Right renal pelvis (tissue), 4 donors: ENCODE results near the gene CCL8. TPM values are rescaled to one million over a fixed set of nuclear protein-coding genes. Genes with fewer than 3 reads are reported as not detected.

ENCODE experiments used
- DNase-seq, 4 donors: peaks; one replicate each; pipeline ENCODE4 v3.0.0-alpha.2; 2013; ENCODE audit warnings: low read depth in 4 of 4, low spot score in 3 of 4, missing footprints in 1 of 4
- polyA plus RNA-seq, 4 donors: library from polyadenylated mRNA; unstranded; fragments of 120-200 nt; gene quantifications; one replicate each; pipeline ENCODE4 v1.2.1, GENCODE V29; 2013; ENCODE audit not compliant: insufficient read length in 4 of 4

Gene CCL8
- polyA plus RNA-seq, 4 donors, result 0.05 to 0.22 (median 0.17) TPM

DNA sequence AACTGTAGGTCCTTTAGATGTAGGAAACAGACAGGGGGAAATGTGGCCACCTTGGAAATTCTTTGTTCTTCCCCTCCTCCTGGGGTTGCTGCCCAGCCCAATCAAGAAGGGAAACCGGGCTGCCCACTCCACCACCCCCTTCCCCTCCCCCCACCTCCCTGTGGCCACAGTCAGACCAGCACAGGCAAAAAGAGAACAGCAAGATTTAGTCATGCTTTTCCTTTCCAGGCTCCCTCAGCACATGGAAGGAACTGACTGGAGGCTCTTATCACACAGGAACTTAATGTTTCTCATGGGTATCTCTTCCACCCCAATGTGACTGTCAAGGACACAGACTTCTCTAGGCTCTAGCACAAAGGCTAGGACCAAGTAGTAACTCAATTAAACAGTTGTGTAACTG, 46.8 kb downstream of the CCL8 start:
- no peak for DNase-seq

DNA sequence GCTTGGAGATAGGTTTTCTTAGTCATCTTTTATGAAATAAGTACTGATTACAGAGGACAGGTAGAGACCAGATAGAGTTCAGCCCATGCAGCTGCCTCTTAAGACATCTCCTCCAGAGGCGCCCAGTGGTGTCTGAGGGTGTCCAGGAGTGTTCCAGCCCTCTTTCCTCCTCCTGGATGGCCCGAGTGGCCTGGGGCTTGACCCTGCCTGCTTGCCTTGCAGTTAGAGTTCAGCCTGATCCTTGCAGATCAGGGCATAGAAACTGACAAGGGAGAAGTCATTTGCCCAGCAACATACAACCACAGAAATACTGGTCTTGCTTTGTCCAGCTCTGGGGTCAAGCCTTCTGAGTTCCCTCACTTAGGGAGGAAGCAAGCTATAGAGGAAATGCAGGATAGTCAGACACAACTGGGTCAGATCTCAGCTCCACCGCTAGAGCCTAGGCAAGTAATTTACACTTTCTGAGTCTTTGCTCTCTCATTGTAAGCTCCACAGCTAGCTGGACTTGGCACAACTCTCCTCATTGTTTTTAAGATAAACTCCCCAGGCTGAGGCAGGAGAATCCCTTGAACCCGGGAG, 47.4 kb downstream of the CCL8 start:
- no peak for DNase-seq

DNA sequence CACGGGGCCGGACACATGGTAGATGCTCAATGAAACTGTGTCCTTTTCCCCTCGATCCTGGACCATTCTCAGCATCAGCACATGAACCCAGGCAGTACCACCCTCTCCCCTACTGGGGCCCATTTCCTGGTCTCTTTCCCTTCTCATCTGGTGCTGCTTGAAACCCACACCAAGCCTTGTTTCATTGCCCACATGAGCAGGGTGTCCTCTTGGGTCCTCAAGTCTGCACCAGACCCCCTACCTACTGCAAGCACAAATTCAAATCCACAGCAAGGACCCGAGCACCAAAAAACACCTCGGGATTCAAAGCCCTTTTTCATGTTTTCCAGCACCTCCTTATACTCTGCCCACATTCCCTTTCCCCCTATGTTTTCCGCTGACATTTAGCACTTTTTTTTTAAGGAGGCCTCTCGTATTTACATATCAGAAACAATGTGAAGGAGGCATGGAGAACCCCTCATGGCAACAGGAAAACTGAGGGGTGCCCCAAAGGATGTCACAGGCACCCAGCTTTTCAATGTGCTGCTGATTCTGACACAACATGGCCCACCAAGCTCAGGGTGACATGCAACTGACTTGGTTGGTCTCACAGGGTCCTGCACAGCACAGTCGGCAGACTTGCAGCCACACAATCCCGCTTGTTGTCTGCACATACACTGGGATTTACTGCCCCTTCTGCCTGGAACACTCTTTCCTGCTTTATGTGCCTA, 48.4 kb downstream of the CCL8 start:
- no peak for DNase-seq

DNA sequence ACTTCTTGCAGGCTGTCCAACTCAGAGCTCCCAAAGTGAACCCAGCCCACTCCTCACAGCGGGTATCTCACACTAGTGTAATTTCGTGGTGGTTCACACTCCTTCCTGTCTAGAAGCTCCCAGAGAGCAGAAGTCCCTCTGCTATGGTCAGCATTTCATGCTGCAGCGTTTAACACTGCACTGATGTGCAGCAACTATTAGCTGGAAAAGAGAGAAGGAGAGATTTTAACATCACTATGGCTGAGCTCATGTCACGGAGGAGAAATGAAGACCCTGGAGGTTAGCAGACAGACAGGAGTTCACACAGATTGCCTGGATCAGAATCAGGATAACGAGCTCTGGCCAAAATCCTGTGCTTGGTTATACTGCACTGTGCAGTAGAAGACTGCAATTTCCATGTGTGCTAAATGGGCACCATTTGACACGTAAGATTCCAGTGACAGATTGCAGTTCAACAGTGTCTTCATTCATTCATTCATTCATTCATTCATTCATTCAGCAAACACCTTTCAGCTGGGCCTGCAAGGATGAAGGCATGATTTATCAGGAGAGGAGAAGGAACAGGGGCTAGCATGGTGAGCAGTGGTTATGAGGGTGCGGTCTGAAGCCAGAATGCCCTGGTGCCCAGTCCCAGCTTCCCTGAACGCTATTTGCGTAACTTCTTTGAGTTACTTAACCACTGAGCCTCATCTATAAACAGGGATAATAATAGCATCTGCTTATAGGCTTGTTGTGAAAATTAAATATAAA, 49.1 kb downstream of the CCL8 start:
- no peak for DNase-seq

DNA sequence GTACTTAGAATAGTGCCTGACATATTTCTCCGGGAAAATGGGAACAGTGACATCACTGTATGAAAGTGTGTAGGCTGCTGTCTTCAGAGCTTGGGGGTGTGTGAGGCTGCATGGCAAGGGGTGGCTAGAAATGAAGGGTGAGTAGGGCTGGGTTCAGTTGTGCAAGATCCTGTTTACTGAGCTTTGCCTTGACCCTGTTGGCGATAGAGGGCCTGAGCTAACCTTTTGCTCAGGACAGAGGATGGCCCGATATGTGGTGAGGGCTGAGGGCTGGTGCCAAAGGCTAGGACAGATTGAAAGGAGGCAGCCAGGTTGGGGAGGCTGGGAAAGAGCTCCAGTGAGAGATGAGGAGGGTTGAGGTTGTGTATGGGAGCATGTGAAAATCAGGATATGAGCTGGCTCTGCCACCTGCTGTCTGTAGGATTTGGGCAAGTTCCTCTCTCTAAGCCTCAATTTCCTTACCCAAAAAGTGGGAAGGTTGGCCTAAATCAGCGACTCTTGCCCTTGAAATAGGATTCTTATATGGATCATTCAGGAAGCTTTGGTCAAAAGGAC, 49.8 kb downstream of the CCL8 start:
- no peak for DNase-seq

DNA sequence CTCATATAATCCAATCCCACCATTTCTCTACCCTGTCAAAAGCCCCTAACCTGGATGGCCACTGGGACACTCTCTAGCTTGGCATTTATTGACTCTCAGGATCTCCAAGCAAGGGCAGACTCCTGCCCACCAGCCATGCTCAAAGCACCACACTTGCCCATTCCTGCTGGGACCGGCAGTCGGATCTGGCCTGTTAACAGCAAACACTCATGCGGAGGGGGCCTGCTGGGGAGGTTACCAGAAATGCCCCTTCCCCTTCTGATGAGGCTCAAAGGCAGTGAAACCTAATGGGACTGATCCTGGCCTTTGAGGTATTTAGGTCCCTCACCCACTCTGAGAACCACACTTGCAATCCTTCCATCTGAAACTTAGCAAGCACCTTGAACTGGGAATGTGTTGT, 50.3 kb downstream of the CCL8 start:
- DNase-seq, result no peak

DNA sequence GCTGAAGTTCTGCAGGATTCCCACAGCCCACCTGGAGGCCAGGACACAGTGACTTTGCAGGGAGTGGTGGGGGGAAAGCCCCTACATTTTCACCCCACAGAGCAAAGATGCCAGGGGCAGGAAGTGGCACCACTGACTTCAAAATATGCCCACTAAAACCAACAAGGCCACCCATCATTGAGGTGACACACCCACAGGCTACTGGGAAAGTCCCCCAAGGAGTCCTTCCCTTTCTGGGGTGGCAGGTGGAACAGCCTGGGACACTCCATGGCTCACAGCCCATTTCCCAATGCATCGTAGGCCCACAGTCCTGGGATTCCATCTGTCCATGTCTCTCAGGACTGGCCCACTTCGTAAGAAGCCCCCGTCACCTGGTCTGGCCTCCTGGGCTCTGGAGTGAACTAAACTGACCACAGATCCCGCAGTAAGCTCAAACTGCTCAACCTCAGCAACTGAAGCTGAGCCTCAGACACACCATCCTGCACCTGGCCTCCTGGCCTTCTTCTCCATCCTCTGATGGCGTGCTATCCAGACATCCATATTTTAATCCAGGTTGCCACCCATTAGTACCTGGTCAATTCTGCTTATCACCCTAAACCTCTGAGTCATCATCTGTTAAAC, 51.3 kb downstream of the CCL8 start:
- no peak for DNase-seq

DNA sequence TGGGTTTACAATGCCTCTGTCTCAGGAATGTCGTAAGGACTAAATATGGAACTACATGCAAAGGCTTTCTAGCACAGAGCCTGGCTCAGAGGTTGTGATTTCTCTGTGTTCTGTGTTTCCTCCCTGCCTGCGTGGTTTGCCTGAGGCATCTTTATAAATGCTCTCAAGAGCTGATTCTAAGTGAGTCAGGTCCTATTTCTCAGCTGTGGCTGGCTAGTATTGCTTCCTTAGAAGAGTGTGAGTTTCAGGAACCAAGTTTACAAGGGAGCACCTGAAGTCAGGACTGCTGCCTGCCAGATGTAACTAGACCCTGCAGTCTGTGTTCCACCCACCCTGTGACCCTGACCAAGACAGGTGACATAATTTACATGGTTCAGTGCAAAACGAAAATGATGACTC, 51.8 kb downstream of the CCL8 start:
- DNase-seq, result no peak

Other genes starting within 250 kb of the CCL8 start
- 10 to 100 TPM; 15.0 to 24.5 (median 23.9) TPM for gene CCL2, start 64.2 kb upstream of the CCL8 start, polyA plus RNA-seq
- not detected for gene CCL7, start 49.2 kb upstream of the CCL8 start, polyA plus RNA-seq
- gene CCL11, start 33.7 kb upstream of the CCL8 start, polyA plus RNA-seq, result 1 to 10 TPM in 3 of 4 donors, under 1 TPM in 1; 0.63 to 1.5 (median 1.1) TPM
- under 1 TPM in 1 of 4 donors, not detected in 3; 0.17 TPM for gene CCL13, start 37.0 kb downstream of the CCL8 start, polyA plus RNA-seq
- gene CCL1, start 43.8 kb downstream of the CCL8 start, polyA plus RNA-seq, result not detected